Suprapubic skin (tissue), 4 donors: ENCODE measurements around the gene HEBP2. TPM values are rescaled to one million over a fixed set of nuclear protein-coding genes. Genes with fewer than 3 reads are reported as not detected.
"Not testable (repeated sequence)": the region's sequence is repeated elsewhere in the genome, so short reads cannot be mapped to it uniquely, and the experiment has no call there.

ENCODE experiments used
- DNase-seq, 2 donors: peaks; one replicate each; pipeline ENCODE4 v3.0.0-alpha.2; 2019; ENCODE audit warnings: low spot score in 2 of 2
- H3K27ac ChIP-seq: fragments of 200-600 bp; sonication (generic); one replicate; pipeline ENCODE4 v1.5.1; 2019
- H3K27me3 ChIP-seq: fragments of 200-600 bp; sonication (generic); one replicate; pipeline ENCODE4 v1.5.1; 2019
- H3K36me3 ChIP-seq: fragments of 200-600 bp; sonication (generic); one replicate; pipeline ENCODE4 v1.5.1; 2019
- H3K4me1 ChIP-seq: fragments of 200-600 bp; sonication (generic); one replicate; pipeline ENCODE4 v1.5.1; 2019
- H3K4me3 ChIP-seq: fragments of 200-600 bp; sonication (generic); one replicate; pipeline ENCODE4 v1.5.1; 2019; ENCODE audit warnings: mild to moderate bottlenecking
- H3K9me3 ChIP-seq: fragments of 200-600 bp; sonication (generic); one replicate; pipeline ENCODE4 v1.5.1; 2019
- EP300 ChIP-seq: sonication (generic); formaldehyde crosslinking; IDR thresholded peaks from one replicate; pipeline ENCODE4 v1.6.1; 2017; ENCODE audit warnings: antibody characterized with exemption
- POLR2A ChIP-seq, 2 donors: fragments of 450-650 bp; IDR thresholded peaks; one replicate each; pipeline ENCODE4 v1.6.1; 2017; ENCODE audit warnings: antibody characterized with exemption in 2 of 2, mild to moderate bottlenecking in 2 of 2, moderate library complexity in 2 of 2
- POLR2AphosphoS5 ChIP-seq, 3 donors: sonication (generic); formaldehyde crosslinking; IDR thresholded peaks; one replicate each; pipeline ENCODE4 v1.6.1; 2017; ENCODE audit warnings: antibody characterized with exemption in 3 of 3
- WGBS: methylation state at CpG from one replicate; pipeline ENCODE4 v1.1.5; 2018; 5-methylcytosine and 5-hydroxymethylcytosine counted together
- total RNA-seq, 4 donors: library from RNA; depleted of rRNA; stranded (reverse); fragments of >200 nt; gene quantifications; one replicate each; pipeline ENCODE4 v1.1.0, GENCODE V29; 2016
- TF ChIP-seq, protein P1 (sequence below), 2 donors: fragments of 200-600 bp in 1 of 2; fragments of 450-650 bp in 1 of 2; sonication (generic) in 1 of 2; IDR thresholded peaks; one replicate each; pipeline ENCODE4 v1.5.1; 2016 to 2019; ENCODE audit warnings: antibody characterized with exemption in 2 of 2, mild to moderate bottlenecking in 1 of 2, moderate library complexity in 1 of 2

The HEBP2 gene
- total RNA-seq, 4 donors from 2014 or later: 37.7 to 82.9 (median 56.3) TPM

DNA sequence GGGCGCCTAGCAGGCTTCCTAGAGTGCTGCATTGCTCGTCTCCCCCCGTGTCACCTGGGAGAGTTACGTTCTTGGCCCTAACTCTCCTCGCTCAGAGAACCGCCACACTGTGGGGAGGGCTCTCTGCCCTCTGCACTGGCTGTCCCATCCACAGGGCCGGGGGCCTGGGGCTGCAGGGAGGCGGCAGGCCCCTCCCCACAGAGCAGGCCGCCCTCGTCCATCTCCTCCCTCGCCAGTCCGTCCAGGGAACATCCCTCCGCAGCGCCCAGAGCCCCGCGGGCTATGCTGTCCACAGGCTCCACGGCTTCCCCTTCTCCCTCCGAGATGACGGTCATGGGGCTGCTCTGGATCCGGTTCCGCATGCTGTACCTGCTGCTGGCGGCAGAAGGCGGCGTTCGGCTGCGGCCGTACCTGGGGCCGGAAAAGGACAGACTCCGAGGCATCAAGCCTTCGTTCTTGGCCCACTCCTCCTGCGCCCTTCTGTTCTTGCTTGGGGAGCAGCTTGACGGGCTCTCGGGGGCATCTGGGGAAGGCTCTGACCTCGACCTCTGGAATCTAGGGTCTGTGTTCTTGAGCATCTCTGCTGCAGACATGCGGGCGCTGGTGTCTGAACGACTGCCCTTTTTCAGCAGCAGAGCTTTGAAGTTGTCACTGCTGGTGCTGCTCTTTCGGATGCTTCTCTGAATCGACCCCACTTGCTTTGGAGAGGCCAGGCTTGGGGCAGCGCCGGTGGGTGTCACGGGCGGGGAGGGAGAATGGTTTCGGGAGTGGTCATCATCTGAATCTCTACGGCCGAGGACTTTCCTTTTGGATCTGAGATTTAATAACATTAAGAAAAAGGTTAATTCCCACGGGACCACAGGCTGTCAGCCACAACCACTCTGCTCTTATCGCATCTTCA is 20.2 kb downstream of the HEBP2 start:
- TF ChIP-seq POLR2AphosphoS5 (IDR thresholded peaks at IDR 0.05): no peak
- TF ChIP-seq EP300: no peak
- TF ChIP-seq POLR2A (IDR thresholded peaks at IDR 0.05): no peak
- TF ChIP-seq, protein P1, sequence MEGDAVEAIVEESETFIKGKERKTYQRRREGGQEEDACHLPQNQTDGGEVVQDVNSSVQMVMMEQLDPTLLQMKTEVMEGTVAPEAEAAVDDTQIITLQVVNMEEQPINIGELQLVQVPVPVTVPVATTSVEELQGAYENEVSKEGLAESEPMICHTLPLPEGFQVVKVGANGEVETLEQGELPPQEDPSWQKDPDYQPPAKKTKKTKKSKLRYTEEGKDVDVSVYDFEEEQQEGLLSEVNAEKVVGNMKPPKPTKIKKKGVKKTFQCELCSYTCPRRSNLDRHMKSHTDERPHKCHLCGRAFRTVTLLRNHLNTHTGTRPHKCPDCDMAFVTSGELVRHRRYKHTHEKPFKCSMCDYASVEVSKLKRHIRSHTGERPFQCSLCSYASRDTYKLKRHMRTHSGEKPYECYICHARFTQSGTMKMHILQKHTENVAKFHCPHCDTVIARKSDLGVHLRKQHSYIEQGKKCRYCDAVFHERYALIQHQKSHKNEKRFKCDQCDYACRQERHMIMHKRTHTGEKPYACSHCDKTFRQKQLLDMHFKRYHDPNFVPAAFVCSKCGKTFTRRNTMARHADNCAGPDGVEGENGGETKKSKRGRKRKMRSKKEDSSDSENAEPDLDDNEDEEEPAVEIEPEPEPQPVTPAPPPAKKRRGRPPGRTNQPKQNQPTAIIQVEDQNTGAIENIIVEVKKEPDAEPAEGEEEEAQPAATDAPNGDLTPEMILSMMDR (IDR thresholded peaks at IDR 0.05): no peak
- no peak for DNase-seq
- 92% methylated on average over 45 of the region's 48 CpGs for WGBS
- Histone ChIP-seq H3K4me1 (no peaks in the 10 kb centered on the region), H3K27me3 (no peaks in the 10 kb centered on the region), H3K36me3 (peaks cover 9% of the 10 kb centered on the region), H3K4me3 (no peak overlapping the region), H3K9me3 (no peaks in the 10 kb centered on the region), H3K27ac (no peak overlapping the region)

DNA sequence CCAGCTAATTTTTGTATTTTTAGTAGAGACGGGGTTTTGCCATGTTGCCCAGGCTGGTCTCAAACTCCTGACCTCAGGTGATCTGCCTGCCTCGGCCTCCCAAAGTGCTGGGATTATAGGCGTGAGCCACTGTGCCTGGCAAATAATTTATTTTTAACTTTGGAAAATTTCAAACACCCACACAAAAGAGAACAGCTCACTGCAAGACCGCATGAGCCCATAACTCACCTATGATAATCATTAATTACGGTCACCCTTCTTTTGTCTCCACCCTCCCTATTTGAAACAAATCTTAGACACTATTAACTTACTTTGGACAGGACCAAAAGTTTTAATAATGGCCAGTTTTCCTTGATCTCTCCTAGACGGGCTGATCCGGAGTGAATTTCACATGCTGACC is 21.2 kb downstream of the HEBP2 start:
- H3K9me3 ChIP-seq, H3K36me3 ChIP-seq, H3K27ac ChIP-seq, H3K4me1 ChIP-seq, H3K4me3 ChIP-seq, H3K27me3 ChIP-seq, DNase-seq: not testable (repeated sequence)
- 90% methylated on average over 7 of the region's 7 CpGs for WGBS

DNA sequence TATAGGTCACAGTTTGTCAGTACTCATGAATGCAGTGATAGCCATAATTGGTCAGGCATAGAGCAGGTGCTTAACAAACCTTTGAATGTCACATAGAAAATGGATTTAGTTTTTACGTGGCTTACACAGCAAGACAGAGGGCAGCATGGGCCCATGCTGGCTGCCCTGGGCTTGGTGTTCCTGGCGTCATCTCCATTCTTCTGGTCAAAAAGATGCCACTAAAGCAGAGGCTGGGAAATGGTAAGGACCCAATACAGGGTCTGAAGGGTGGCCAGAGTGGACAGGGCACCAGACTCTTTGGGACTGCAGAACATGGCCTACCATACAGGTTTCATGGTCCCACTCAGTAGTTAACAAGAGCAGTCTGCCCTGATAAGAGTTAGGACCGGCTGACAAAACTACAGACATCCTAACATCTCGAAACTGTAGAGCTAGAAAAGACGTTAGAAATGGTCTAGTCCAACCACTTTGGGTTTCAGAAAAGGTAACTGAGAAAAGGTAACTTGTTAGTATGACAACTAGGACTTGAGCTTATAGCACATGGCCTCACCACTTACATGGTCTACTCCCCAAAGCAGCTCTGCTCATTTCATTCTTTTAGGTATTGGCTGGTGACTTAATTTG is 22.6 kb downstream of the HEBP2 start:
- Histone ChIP-seq H3K4me1 (no peaks in the 10 kb centered on the region), H3K4me3 (no peak overlapping the region), H3K9me3 (no peaks in the 10 kb centered on the region), H3K27me3 (no peaks in the 10 kb centered on the region), H3K36me3 (peaks cover 17% of the 10 kb centered on the region), H3K27ac (no peak overlapping the region)
- 90% methylated on average over 5 of the region's 5 CpGs for WGBS
- DNase-seq: no peak
- TF ChIP-seq, protein P1 (IDR thresholded peaks at IDR 0.05): no peak
- no peak for TF ChIP-seq EP300
- no peak for TF ChIP-seq POLR2AphosphoS5 (IDR thresholded peaks at IDR 0.05)
- TF ChIP-seq POLR2A (IDR thresholded peaks at IDR 0.05): no peak

DNA sequence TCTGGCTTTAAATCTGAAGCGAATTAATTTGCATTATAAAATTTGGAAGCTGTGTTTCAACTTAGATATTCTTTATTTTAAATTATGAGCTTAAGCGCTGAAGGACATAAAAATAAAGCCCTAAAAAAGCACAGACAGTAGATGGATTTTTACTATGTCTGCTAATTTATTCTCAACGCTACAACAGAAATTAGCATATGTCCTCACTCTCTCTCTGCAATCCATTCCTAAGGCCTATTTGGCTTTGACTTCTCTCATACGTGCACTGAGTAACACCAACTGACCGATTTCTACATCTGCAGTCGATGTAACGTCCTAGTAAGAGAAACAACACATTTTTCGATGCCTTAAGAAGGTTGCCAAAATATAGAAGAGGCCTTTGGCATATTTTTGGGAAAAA is 23.7 kb downstream of the HEBP2 start:
- no peaks in the 10 kb centered on the region for H3K4me1 ChIP-seq
- no peak overlapping the region for H3K27ac ChIP-seq
- no peaks in the 10 kb centered on the region for H3K9me3 ChIP-seq
- H3K36me3 ChIP-seq: peaks cover 27% of the 10 kb centered on the region
- no peak for DNase-seq
- H3K4me3 ChIP-seq: no peak overlapping the region
- WGBS: 84% methylated on average over 8 of the region's 8 CpGs
- H3K27me3 ChIP-seq: no peaks in the 10 kb centered on the region
- TF ChIP-seq, protein P1 (IDR thresholded peaks at IDR 0.05): no peak
- no peak for TF ChIP-seq POLR2A (IDR thresholded peaks at IDR 0.05)
- no peak for TF ChIP-seq EP300
- TF ChIP-seq POLR2AphosphoS5 (IDR thresholded peaks at IDR 0.05): no peak

DNA sequence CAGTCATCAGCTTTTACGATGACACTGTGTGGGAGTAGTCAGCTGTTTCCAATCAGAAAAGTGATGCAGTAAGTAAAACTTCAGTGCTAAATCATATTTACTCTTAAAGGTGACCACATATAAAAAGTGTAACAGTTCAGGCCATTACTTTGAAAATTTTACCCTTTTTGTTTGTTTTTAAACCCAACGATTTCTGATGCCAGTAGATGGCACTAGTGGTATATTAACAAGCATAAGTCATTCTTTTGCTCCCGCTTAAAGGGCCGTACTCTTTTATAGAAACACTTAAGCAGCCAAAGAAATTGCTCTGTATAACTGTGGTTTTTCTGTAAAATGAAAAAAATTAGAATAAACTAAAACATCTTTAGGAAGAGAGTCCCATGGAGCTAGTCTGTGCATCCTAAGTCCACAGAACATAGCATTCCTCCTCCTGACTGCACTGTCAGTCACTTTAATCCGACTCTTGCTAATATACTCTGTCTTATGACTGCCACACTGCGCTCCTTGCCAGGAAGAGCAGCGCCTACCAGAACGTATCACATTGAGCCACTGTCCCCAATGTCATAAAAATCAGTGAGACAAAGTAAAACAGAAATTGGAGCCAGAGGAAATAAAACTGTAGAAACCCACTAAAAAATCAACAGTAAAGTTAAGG is 25.0 kb downstream of the HEBP2 start:
- Histone ChIP-seq H3K27ac (no peak overlapping the region), H3K4me3 (no peak overlapping the region), H3K4me1 (no peaks in the 10 kb centered on the region), H3K27me3 (no peaks in the 10 kb centered on the region), H3K36me3 (peaks cover 31% of the 10 kb centered on the region), H3K9me3 (no peaks in the 10 kb centered on the region)
- 31% methylated on average over 8 of the region's 8 CpGs for WGBS
- TF ChIP-seq, protein P1 (IDR thresholded peaks at IDR 0.05): peak; percentile 39 to 42
- TF ChIP-seq POLR2AphosphoS5 (IDR thresholded peaks at IDR 0.05) (no peak), POLR2A (IDR thresholded peaks at IDR 0.05) (no peak)
- no peak for DNase-seq
